GM18505 (cell line): ENCODE data around the gene PRSS22.

Experiments
- ATAC-seq: cut with Tn5 transposase; IDR thresholded peaks from one replicate; pipeline ENCODE4 v1.9.1; 2021; ENCODE audit not compliant: unreplicated experiment
- POLR2A ChIP-seq: IDR thresholded peaks from 4 replicates; pipeline ENCODE4 v1.6.1; 2011; ENCODE audit warnings: borderline replicate concordance; ENCODE audit not compliant: insufficient read depth, insufficient read length; ENCODE audit errors: extremely low read depth

The PRSS22 gene

GRCh38 chr16:2896480-2897010, 38.6 kb upstream of the PRSS22 start:
- TF ChIP-seq POLR2A = no peak
- ATAC-seq = no peak

- no peak for TF ChIP-seq POLR2A
- no peak for ATAC-seq
These were observed 37.8 kb upstream of the PRSS22 start for GRCh38 chr16:2895813-2896212.

GRCh38 chr16:2894231-2894630, 36.3 kb upstream of the PRSS22 start:
- no peak for TF ChIP-seq POLR2A
- ATAC-seq = no peak

- no peak for TF ChIP-seq POLR2A
These were observed 26.1 kb upstream of the PRSS22 start for GRCh38 chr16:2884041-2884451.

GRCh38 chr16:2883458-2883908, 25.5 kb upstream of the PRSS22 start:
- TF ChIP-seq POLR2A = no peak

More at GRCh38 chr16:2884041-2884451, 26.1 kb upstream of the PRSS22 start:
- ATAC-seq = no peak

GRCh38 chr16:2882650-2883457, 24.9 kb upstream of the PRSS22 start, which contains the start of gene FLYWCH2:
Gene FLYWCH2, plus strand, starts transcription at chr16:2883215. Its CDS starts 13,235 bp downstream, at chr16:2896450.
- peak; percentile 80 for ATAC-seq
- peak; percentile 83 for TF ChIP-seq POLR2A

More at GRCh38 chr16:2883458-2883908, 25.5 kb upstream of the PRSS22 start:
- peak; percentile 4 for ATAC-seq

GRCh38 chr16:2881783-2882649, 24.0 kb upstream of the PRSS22 start:
- ATAC-seq = peak; percentile 4
- TF ChIP-seq POLR2A = peak; percentile 35

GRCh38 chr16:2879854-2880508, 22.0 kb upstream of the PRSS22 start:
- no peak for ATAC-seq
- TF ChIP-seq POLR2A = no peak

GRCh38 chr16:2874912-2875362, 17.0 kb upstream of the PRSS22 start:
- TF ChIP-seq POLR2A = no peak
- ATAC-seq = peak; percentile 58

- no peak for ATAC-seq
- no peak for TF ChIP-seq POLR2A
These were observed 16.3 kb upstream of the PRSS22 start for GRCh38 chr16:2874032-2874911.

GRCh38 chr16:2871926-2872325, 14.0 kb upstream of the PRSS22 start:
- ATAC-seq = no peak
- no peak for TF ChIP-seq POLR2A
